Bronchus fibroblast of lung (primary cell): ENCODE measurements around the gene ZNF813. TPM values are rescaled to one million over a fixed set of nuclear protein-coding genes. Genes with fewer than 3 reads are reported as not detected.

ENCODE experiments used
- total RNA-seq: library from RNA; depleted of rRNA; stranded (reverse); fragments of >200 nt; gene quantifications from 2 replicates; pipeline ENCODE4 v1.2.3, GENCODE V29; 2015

Gene ZNF813
- total RNA-seq: 2.4 and 2.8 TPM in 2 replicates

GRCh38 chr19:53467485-53468262 is at the start of gene ZNF813:
ZNF813 (plus strand) TSS chr19:53467733; CDS start chr19:53483823, 16,090 bp downstream.

GRCh38 chr19:53431399-53432087 is 36.0 kb upstream of the ZNF813 start, which contains the start of gene ZNF761:
ZNF761 (plus strand) TSS chr19:53431984; CDS start chr19:53447269, 15,285 bp downstream.

GRCh38 chr19:53537521-53538377 is 70.2 kb downstream of the ZNF813 start, which contains the start of gene ZNF331:
ZNF331 (plus strand) TSS chr19:53538145; CDS start chr19:53569377, 31,232 bp downstream.

Other genes starting within 250 kb of the ZNF813 start
- gene ZNF677, start 212.9 kb upstream of the ZNF813 start, total RNA-seq: 4.5 and 9.1 TPM in 2 replicates
- not detected in 2 replicates for gene VN1R2, start 209.4 kb upstream of the ZNF813 start, total RNA-seq
- not detected in 2 replicates for gene VN1R4, start 200.0 kb upstream of the ZNF813 start, total RNA-seq
- gene ZNF845, start 134.0 kb upstream of the ZNF813 start, total RNA-seq: 3.0 and 3.4 TPM in 2 replicates
- 1.8 and 1.9 TPM in 2 replicates for gene ZNF525, start 102.0 kb upstream of the ZNF813 start, total RNA-seq
- 4.0 and 4.2 TPM in 2 replicates for gene ZNF765, start 72.6 kb upstream of the ZNF813 start, total RNA-seq
- 7.2 and 9.1 TPM in 2 replicates for gene ZNF761, start 35.7 kb upstream of the ZNF813 start, total RNA-seq
- gene ZNF331, start 70.4 kb downstream of the ZNF813 start, total RNA-seq: 5.2 and 6.4 TPM in 2 replicates
- gene DPRX, start 164.3 kb downstream of the ZNF813 start, total RNA-seq: not detected in 2 replicates